ENCODE data around the gene RPS15. TPM values are rescaled to one million over a fixed set of nuclear protein-coding genes. Genes with fewer than 3 reads are reported as not detected.

RPS15 gene
- total RNA-seq, 1 experiment from 2014 or later: 1,862 TPM

DNA sequence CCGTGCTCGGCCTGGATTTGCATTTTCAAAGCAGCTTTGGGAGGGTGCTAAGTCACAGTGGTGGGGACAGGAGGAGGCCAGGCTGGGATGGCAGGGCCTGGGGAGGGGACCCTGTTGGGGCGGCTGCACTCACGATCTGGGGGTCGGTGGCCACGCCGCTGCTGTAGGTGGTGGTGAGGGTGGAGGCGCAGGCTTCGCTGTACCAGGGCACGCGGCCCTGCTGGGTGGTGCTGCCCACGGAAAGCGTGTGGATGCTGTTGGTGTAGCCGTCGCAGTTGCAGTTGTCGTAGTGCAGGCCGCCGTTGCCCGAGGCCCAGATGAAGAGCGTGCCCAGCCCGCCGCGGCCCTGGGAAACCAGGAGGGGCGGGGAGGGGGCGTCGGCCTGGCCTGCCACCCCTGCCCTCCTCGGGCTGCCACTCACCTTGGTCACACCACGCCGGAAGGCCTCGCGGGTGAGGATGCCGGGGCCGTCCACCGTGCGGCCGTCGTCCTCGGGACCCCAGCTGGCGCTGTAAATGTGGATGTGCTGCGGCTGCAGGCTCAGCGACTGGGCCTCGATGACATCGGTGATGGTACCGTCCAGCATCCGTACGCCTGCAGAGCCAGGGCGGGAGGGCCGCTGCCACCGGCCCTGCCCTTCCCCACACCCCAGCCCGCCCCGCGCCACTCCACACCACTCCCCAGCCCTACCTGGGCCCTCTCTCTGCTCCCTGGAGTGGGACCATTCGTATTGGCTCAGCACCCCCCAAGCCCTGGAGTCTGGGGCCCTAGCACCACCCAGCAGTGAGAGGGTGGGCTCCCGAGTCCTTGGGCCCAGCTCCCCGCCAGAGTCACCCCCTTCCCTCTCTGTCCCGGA is 48.8 kb downstream of the RPS15 start:
- H3K4me3 ChIP-seq (replicated peaks in 1 of 2; ENCODE audit: low read depth in 1 of 2, low read length in 2 of 2): no peak overlapping the region
- H3K4me1 ChIP-seq (ENCODE audit: control insufficient read depth in 1 of 2, insufficient read depth in 2 of 2, low read length in 2 of 2): peaks cover 7 to 24% of the 10 kb centered on the region in 2 experiments
- ChIA-PET RAD21 (ENCODE audit: low non-redundant PET in 1 of 2, low total read pairs in 2 of 2, uncharacterized antibody in 2 of 2, unreplicated experiment in 2 of 2) (no interaction called here), CTCF (no interaction called here), POLR2A (no interaction called here)
- H3K4me2 ChIP-seq (ENCODE audit: low read length): no peak overlapping the region
- H4K20me1 ChIP-seq (ENCODE audit: insufficient read depth): no peaks in the 10 kb centered on the region
- no peaks in the 10 kb centered on the region for H3K9me3 ChIP-seq (ENCODE audit: control insufficient read depth in 1 of 2, insufficient read depth in 1 of 2, low read depth in 1 of 2, low read length in 2 of 2)
- H2AFZ ChIP-seq (ENCODE audit: low read depth, low read length, poor library complexity, severe bottlenecking): no peak overlapping the region
- no peaks in the 10 kb centered on the region for H3K9me2 ChIP-seq (ENCODE audit: insufficient read depth)
- intact Hi-C loops (cut with micrococcal nuclease): no loop called here
- peaks cover 7% of the 10 kb centered on the region; the same call in 1 of the 2 replicates for H3K79me2 ChIP-seq (ENCODE audit: insufficient read depth, low read length)
- no peak overlapping the region; the same call in 1 of the 2 replicates for H3K27ac ChIP-seq (ENCODE audit: low read depth, low read length)
- BruUV-seq (replicated peaks): no TSS peak
- H3K9ac ChIP-seq (ENCODE audit: low read length): no peak overlapping the region
- no peaks in the 10 kb centered on the region for H3K36me3 ChIP-seq (ENCODE audit: control insufficient read depth in 1 of 2, insufficient read depth in 2 of 2, low read length in 2 of 2)
- H3K27me3 ChIP-seq (ENCODE audit: insufficient read depth, low read length): no peaks in the 10 kb centered on the region
- TF ChIP-seq POLR2AphosphoS5 (IDR thresholded peaks at IDR 0.05; ENCODE audit: low read depth, low read length): no peak
- no peak for TF ChIP-seq CTCF (IDR thresholded peaks at IDR 0.05 in 2 of 3, conservative IDR thresholded peaks at IDR 0.05 in 1 of 3; ENCODE audit: borderline replicate concordance in 1 of 3, insufficient read depth in 1 of 3, low read depth in 2 of 3, low read length in 2 of 3)
- TF ChIP-seq JUND (IDR thresholded peaks at IDR 0.05): no peak
- TF ChIP-seq YY1 (IDR thresholded peaks at IDR 0.05; ENCODE audit: extremely low read depth, insufficient replicate concordance, low read depth, low read length): no peak
- TF ChIP-seq EZH2phosphoT487 (IDR thresholded peaks at IDR 0.05; ENCODE audit: borderline replicate concordance): no peak
- no peak for TF ChIP-seq EGR1 (IDR thresholded peaks at IDR 0.05; ENCODE audit: low read depth)
- no peak for TF ChIP-seq MAX (IDR thresholded peaks at IDR 0.05)
- TF ChIP-seq SIN3A (IDR thresholded peaks at IDR 0.05; ENCODE audit: low read depth): no peak
- ATAC-seq: no peak
- no peak for DNase-seq (ENCODE audit: low read depth, low spot score)
